ENCODE measurements around the gene ZNF536.

DNA sequence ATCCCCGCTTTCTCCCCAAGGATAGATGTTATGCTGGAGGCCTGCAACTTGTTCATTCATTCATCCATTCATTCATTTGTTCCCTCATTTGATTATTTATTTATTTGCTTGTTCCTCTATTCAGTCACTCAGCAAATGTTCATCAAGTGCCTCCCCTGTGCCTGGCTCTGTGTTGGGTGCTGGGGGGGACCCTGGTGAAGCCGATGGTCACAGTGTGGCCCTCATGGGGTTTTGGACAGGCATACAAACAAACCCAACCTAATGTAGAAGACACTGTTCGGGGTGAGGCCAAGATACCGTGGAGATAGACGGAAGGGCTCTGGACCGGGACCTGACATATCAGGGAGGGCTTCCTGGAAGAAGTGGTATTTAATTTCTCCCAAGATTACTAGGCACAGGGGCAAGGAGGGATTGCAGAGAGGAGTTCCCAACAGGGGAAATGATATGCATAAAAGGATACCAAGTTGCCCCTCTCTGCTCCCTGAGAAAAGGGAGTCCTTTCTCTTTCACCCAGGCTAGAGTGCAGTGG is 58.1 kb downstream of the ZNF536 start:
- TF ChIP-seq, protein P1, sequence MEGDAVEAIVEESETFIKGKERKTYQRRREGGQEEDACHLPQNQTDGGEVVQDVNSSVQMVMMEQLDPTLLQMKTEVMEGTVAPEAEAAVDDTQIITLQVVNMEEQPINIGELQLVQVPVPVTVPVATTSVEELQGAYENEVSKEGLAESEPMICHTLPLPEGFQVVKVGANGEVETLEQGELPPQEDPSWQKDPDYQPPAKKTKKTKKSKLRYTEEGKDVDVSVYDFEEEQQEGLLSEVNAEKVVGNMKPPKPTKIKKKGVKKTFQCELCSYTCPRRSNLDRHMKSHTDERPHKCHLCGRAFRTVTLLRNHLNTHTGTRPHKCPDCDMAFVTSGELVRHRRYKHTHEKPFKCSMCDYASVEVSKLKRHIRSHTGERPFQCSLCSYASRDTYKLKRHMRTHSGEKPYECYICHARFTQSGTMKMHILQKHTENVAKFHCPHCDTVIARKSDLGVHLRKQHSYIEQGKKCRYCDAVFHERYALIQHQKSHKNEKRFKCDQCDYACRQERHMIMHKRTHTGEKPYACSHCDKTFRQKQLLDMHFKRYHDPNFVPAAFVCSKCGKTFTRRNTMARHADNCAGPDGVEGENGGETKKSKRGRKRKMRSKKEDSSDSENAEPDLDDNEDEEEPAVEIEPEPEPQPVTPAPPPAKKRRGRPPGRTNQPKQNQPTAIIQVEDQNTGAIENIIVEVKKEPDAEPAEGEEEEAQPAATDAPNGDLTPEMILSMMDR (IDR thresholded peaks at IDR 0.05; ENCODE audit: insufficient read depth, low read length), result no peak
- TF ChIP-seq, protein P2, sequence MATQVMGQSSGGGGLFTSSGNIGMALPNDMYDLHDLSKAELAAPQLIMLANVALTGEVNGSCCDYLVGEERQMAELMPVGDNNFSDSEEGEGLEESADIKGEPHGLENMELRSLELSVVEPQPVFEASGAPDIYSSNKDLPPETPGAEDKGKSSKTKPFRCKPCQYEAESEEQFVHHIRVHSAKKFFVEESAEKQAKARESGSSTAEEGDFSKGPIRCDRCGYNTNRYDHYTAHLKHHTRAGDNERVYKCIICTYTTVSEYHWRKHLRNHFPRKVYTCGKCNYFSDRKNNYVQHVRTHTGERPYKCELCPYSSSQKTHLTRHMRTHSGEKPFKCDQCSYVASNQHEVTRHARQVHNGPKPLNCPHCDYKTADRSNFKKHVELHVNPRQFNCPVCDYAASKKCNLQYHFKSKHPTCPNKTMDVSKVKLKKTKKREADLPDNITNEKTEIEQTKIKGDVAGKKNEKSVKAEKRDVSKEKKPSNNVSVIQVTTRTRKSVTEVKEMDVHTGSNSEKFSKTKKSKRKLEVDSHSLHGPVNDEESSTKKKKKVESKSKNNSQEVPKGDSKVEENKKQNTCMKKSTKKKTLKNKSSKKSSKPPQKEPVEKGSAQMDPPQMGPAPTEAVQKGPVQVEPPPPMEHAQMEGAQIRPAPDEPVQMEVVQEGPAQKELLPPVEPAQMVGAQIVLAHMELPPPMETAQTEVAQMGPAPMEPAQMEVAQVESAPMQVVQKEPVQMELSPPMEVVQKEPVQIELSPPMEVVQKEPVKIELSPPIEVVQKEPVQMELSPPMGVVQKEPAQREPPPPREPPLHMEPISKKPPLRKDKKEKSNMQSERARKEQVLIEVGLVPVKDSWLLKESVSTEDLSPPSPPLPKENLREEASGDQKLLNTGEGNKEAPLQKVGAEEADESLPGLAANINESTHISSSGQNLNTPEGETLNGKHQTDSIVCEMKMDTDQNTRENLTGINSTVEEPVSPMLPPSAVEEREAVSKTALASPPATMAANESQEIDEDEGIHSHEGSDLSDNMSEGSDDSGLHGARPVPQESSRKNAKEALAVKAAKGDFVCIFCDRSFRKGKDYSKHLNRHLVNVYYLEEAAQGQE (IDR thresholded peaks at IDR 0.05; ENCODE audit: insufficient replicate concordance, low read depth), result no peak
- no peak for TF ChIP-seq GABPA (IDR thresholded peaks at IDR 0.05; ENCODE audit: low read depth)

Data from HL-60 (cell line).